ENCODE measurements around the gene GARNL3.

Gene GARNL3

DNA sequence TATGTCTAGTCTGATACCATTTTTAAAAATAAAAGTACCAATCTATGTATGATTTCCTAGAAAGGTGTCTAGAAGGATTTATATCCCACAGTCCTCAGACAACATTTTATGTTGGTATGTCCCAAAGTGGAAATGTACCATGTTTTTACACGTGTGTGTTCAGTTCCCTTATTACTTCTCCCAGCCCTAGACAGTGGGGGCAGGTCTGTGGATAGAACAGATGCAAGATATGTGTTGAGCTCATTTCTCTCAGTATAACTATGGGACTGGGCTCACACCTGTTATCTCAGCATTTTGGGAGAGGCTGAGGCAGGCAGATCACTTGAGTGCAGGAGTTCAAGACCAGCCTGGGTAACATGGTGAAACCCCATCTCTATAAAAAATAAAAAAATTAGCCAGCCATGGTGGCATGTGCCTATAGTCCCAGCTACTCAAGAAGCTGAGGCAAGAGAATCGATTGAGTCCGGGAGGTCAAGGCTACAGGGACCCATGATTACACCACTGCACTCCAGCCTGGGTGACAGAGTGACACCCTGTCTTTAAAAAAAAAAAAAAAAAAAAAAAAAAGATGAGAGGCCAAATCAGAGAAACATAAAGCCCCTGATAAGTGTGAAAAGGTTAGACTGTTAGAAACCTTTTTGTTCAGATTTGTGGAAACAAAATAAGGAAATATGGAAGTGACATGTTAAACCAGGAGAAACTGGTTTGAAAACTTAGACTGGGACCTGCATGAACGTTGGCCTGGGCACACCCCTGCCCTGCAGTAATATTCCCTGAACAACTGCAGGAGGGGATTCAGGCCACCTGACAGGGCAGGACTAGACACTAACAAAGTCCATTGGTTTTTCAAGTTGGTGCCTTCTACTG, 125.0 kb downstream of the GARNL3 start:
- no peak for DNase-seq

DNA sequence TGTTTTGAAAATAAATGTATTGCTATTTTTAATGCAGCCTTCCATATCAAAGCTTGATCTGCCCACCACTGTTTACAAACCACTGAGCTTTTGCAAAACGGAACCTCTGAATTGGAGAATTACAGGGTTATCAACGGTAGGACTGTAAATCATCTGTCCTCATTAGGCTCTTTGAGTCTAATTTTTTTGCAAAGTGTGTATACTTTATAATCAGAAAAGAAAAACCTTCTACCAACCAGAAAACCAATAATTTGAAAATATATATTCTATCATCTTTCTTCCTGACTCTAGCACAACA, 125.6 kb downstream of the GARNL3 start:
- DNase-seq, result no peak

DNA sequence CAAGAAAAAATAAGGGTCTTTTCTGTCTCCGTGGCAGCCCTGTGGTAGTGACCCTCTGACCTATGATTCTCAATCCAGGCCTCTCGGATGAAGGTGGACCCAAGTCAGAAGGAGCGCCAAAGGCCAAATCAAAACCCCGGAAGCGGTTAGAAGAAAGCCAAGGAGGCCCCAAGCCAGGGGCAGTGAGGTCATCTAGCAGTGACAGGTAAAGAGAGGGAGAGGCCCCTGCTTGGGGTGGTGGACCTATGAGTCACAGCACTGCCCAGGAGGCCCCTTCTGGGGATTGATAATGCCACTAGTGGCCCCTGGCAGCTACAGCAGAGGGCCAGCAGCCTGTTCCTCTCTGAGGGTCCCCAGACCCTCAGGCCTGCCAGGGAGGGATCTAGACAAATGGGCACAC, 126.0 kb downstream of the GARNL3 start:
- DNase-seq, result no peak

DNA sequence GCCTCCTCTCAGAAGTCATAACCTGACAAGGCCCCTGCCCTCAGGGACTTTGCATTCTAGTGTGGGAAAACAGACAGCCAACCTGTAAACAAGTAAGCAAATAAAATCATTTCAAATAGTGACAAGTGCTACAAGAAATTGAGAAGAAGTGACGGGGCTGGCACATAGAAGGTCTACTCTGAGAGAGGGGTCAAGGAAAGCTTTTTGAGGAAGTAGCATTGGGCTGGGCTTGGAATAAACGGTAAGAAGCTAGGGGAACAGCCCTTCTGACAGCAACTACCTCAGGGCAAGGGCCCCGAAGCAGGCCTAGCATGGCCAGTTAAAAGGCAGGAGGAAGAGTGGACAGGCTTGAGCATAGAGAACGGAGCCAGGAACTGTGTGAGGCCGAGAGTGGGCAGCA, 127.6 kb downstream of the GARNL3 start:
- no peak for DNase-seq

DNA sequence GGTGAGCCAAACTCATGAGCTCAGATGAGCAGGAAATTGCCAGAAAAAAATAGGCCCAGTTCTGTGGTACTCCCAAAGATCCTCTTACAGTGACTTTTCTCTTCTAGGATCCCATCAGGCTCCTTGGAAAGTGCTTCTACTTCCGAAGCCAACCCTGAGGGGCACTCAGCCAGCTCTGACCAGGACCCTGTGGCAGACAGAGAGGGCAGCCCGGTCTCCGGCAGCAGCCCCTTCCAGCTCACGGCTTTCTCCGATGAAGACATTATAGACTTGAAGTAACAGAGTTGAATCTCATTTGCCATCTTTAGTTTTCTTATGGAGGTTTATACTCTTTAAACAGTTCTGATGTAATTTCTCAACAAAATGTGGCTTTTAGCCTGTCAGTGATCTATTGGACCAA, 128.4 kb downstream of the GARNL3 start:
- DNase-seq, result no peak

DNA sequence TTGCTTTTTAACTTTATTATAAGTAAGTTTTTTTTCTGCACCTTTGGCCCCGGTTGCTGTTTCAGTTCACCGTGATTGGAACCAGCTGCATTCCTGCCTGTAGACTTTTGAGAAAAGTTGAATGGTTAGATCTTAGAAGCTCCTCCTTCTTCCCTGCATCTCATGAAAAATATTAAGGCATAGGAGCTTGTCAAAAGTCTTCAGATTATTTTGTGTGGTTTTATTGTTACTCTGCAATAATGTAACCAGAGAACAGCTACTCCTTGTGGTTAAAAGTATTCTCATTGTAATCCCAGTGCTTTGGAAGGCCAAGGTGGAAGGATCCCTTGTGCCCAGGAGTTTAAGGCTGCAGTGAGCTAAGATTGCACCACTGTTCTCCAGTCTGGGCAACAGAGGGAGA, 129.1 kb downstream of the GARNL3 start:
- DNase-seq, result no peak

DNA sequence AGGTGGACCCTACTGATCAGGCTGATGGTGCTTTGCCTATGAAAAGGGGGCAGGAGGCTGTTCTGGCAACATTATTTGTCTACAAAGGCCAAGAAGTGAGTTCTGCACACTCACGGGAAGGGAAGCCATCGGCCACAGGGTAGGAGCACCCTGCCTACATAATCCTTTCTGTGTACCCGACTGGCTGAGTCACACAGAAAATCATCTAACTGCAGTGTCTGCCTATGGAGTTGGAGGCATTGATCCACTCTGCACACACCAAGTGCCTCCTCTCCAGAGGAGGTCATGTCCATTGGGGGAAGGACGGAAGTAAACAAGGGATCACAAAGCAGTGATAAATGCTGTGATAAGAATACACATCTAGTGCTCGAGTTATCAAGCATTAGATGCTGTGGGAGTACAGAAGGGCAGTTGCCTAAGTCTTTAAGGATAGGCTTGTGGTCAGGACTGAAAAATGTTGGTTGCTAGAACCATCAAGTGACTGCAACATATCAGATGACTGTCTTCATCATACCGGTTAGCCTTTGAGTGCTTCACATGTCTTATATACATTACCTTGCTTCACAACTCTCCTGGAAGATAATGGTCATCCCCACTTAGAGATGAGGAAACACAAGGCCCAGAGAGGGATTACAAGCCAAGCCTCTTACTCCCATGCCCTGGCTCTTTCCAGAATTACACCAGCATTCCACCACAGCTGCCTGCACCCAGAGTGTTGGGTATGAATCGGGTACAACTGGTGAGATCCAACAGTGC, 131.1 kb downstream of the GARNL3 start:
- DNase-seq, result no peak

DNA sequence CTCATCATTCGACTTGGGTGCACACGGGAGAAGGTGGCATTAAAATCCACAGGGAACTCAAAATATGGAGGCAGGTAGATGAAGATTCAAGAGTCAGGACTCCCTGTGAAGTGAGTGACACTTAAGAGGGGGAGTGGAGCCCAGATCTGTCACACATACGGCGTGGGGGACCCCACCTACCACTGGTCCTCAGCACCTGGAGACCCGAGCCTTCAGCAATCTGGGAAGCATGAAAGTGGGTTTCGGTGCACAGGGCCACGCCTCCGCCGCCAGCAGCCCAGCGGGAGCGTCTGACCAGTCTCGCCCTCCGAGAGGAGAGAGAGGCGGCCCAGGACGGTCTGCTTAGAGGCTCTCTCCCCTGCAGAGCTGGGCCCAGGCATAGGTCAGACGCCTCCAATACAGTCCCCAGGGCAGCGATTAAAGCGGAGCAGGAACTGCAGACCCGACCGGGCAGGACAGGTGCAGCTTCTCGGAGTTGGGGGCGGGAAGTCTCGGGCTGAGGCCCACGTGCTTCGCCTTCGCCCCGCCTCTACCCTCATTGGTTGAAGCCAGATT, 131.8 kb downstream of the GARNL3 start:
- no peak for DNase-seq

DNA sequence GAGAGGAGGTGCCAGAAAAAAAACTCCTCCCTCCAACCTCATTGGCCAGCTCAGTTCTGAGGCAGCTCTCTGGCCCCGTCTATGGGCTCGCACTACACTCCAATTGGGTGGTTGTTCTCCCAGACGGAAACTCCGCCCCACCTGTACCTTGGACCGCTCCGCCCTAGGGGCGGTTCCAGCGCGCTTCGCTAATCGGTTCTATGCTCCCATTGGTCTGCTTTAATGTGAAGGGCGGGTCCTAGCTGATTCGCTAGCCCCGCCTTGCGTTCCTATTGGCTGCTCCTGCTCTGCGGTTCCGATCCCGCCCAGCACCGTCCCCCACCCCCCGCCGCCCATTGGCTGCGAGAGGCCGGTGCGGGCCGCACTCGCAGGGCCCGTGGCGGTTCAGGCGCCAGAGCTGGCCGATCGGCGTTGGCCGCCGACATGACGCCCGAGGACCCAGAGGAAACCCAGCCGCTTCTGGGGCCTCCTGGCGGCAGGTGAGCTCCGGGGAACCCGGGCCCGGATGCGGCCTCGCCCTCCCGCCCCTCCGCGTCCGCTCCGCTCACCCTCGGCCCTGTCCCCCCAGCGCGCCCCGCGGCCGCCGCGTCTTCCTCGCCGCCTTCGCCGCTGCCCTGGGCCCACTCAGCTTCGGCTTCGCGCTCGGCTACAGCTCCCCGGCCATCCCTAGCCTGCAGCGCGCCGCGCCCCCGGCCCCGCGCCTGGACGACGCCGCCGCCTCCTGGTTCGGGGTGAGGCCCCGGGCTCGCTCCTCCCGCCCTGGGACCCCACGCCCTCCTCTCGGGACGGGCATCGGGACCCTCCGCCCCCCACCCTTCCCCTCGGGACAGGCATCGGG, 132.5 kb downstream of the GARNL3 start, which contains the start of gene SLC2A8:
Gene SLC2A8, plus strand, starts transcription at position 362 of the 838 bp plus-strand sequence. Its CDS starts 62 bp downstream, at position 424.
- DNase-seq, result peak; percentile 100

DNA sequence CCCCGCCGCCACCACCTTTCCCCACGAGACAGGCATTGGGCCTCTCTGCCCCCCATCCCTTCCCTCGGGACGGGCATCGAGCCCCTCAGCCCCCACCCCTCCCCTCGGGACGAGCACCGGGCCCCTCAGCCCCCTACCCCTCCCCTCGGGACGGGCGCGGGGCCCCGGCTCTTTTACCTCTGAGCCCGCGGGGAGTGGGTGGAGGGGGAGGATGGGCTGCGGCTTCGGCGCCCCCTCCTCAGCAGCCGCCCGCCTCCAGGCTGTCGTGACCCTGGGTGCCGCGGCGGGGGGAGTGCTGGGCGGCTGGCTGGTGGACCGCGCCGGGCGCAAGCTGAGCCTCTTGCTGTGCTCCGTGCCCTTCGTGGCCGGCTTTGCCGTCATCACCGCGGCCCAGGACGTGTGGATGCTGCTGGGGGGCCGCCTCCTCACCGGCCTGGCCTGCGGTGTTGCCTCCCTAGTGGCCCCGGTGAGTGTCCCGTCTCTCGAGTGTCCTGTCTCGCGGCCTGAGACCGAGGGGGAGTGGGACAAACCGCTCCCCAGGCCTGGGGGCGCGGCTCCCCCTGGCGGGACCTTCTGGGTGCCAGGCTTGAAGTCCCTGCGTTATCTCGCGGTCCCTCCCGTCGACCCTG, 133.2 kb downstream of the GARNL3 start:
- DNase-seq, result peak; percentile 36

DNA sequence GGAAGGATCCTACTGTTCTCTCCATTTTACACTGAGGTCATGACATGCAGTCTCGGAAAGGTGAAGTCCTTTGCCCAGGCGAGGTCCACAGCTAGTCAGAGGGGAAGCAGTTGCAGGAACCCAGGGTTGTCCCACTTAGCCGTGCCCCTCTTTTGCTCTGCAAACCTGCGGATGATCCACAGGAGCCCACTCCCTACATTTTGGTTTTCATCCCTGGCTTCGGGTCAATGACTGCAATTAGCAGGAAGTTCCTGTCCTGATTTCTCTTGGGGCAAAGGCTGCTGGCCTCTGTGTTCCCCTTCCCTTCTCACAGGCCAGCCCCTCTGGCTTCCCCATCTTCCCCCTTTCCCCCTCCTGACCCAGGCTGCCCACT, 133.7 kb downstream of the GARNL3 start:
- DNase-seq, result no peak

DNA sequence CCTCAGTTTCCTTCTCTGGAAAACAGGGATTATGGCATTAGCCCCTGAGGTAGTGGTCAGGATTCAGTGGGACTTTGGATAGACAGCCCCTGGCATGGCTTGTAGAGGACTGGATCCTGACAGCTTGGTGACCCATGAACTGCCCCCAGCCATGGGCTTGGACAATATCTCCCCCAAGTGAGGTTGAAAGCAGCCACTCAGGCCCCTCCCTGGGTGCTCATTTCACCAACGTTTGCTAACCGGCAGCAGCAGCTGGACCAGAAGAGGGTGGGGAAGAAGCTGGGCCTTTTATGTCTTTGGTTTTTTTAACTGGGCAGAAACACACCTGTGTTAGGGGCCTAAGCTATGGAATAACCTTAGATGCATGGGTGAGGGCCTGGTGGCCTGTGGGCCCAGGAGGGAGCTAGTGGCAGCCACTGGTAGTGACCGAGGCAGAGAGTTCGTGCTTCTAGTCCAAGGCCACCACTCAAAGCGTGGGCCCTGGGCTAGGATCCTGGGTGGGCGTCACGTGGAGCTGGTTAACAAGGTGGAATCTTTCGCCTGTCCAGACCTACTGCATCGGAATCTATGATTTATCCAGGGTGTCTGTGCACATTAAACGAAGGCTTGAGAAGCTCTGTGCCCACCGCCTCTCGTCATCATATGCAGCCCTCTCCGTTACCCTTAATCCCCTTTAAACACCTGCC, 134.3 kb downstream of the GARNL3 start:
- DNase-seq, result no peak

DNA sequence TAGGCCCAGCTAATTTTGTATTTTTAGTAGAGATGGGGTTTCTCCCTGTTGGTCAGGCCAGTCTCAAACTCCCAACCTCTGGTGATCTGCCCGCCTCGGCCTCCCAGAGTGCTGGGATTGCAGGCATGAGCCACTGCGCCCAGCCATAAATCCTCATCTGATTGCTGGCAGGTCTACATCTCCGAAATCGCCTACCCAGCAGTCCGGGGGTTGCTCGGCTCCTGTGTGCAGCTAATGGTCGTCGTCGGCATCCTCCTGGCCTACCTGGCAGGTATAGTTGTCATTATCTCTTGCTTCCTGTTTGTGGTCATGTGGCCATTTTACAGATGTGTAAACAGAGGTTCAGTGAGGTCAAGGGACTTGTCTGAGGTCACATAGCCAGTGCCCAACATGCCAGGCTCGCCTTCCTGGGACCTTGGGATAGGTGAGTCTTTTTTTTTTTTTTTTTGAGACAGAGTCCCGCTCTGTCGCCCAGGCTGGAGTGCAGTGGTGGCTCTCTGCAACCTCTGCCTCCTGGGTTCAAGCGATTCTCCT, 135.2 kb downstream of the GARNL3 start:
- DNase-seq, result no peak

DNA sequence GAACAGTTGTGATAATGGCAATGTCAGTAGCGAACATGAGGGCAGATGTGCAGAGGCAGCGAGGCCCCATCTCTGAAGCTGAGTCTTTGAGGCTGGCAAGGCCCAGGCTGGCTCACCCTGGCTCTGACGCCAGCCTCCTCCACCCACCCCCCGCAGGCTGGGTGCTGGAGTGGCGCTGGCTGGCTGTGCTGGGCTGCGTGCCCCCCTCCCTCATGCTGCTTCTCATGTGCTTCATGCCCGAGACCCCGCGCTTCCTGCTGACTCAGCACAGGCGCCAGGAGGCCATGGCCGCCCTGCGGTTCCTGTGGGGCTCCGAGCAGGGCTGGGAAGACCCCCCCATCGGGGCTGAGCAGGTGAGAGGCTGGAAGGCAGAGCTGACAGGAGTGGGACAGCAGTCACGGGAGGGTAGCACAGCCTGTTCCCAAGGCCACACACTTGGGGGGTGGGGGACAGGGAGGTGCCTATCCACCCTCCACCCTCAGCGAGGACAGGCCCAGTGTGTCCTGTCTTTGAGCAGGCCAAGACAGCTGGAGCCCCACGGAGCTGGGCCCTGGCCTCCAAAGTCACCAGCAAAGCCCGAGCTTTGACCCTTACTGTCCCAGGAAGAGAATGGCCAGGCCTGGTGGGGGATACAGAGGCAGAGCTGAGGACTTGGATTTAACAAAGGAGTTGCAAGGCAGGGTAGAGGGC, 138.0 kb downstream of the GARNL3 start:
- no peak for DNase-seq

DNA sequence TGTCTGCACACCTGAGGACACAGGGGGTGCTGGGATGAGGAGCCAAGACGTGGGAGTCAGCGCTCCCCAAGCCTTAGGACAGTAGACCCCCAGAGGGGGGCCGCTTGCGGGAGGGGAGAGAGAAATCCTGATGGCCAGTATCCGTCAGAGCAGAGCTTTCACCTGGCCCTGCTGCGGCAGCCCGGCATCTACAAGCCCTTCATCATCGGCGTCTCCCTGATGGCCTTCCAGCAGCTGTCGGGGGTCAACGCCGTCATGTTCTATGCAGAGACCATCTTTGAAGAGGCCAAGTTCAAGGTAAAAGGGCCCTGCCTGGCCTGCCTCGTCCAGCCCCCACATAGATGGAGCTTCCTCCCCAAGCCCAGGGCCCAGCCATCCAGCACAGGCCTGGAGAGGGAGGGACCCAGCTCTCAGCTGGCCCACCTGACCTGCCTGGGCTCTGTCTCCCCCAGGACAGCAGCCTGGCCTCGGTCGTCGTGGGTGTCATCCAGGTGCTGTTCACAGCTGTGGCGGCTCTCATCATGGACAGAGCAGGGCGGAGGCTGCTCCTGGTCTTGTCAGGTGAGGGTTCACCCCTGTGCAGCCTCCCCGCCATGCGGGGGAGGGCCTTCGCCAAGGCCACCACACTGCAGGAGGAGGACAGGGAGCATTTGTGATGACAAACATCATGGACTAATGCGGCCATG, 139.1 kb downstream of the GARNL3 start:
- DNase-seq, result no peak

DNA sequence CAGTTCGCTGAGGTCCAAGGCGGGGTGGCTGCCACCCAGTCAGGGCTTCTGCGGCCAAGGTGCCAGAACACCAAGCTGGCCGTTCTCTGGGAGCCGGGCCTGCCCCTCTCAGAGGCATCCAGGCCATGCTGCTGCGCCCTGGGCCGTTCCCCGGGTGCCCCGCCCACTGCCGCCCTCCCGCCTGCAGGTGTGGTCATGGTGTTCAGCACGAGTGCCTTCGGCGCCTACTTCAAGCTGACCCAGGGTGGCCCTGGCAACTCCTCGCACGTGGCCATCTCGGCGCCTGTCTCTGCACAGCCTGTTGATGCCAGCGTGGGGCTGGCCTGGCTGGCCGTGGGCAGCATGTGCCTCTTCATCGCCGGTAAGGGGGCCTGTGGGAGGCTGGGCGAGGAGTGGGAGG, 140.1 kb downstream of the GARNL3 start:
- no peak for DNase-seq

DNA sequence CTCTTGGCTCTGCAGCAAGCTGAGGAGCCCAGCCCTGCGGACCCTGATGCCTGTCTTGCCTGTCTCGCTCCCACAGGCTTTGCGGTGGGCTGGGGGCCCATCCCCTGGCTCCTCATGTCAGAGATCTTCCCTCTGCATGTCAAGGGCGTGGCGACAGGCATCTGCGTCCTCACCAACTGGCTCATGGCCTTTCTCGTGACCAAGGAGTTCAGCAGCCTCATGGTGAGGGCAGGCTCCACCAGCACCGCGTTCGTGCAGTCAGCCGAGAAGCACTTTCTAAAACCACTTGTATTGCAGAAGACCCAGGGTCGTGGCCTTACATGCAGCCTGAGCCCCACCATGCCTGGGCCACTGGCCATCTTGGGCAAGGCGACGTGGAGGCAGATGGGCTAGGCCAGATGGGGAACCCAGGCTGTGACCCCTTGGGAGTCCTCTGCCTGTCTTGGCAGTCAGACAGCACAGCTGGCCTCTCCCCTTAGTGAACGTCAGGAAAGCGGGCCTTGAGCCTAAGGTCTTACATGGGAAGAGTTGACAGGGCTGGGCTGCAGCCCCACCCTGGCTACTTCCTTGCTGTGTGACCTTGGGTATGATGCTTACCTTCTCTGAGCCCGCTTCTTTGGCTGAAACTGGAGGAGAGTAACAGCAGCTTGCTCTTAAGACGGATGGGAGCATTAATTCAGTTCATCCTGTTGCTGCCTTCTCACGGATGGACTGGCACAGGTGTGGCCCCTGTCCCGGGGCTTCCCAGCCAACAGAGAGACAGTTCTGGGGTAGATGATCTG, 141.0 kb downstream of the GARNL3 start:
- DNase-seq, result no peak

DNA sequence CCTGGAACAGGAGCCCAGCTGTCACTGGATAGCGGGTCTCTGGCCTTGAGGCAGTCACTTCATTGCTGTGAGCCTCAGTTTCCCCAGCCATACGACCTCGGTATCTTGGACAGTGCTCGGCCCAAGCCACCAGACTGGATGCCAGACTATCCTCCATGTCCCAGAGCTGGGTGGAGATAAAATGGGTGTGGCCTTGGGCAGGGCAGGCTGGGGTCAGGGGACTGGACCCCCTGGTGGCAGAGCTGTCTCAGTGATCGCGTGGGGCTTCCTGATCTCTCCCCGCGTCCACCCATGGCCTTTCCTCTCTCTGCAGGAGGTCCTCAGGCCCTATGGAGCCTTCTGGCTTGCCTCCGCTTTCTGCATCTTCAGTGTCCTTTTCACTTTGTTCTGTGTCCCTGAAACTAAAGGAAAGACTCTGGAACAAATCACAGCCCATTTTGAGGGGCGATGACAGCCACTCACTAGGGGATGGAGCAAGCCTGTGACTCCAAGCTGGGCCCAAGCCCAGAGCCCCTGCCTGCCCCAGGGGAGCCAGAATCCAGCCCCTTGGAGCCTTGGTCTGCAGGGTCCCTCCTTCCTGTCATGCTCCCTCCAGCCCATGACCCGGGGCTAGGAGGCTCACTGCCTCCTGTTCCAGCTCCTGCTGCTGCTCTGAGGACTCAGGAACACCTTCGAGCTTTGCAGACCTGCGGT, 142.4 kb downstream of the GARNL3 start:
- DNase-seq, result no peak

DNA sequence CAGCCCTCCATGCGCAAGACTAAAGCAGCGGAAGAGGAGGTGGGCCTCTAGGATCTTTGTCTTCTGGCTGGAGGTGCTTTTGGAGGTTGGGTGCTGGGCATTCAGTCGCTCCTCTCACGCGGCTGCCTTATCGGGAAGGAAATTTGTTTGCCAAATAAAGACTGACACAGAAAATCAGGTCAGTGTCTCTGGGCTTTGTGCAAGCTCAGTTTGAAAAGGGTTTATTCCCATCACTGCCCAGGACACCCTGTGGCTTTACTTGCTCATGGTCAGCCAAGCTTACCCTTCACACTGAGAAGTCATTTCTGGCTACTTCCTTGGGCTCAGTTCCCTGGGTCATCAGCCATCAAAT, 142.9 kb downstream of the GARNL3 start:
- no peak for DNase-seq
